SK-N-SH (cell line): ENCODE measurements around the gene SHCBP1L. TPM values are rescaled to one million over a fixed set of nuclear protein-coding genes. Genes with fewer than 3 reads are reported as not detected.

Experiments
- CTCF ChIA-PET: fragments of 300-600, 350-600 bp; formaldehyde crosslinking; extraction: SDS; loops from one replicate; lab custom pipeline; 2021; lab: Yijun Ruan, JAX
- POLR2A ChIA-PET: fragments of 350-600 bp; sonication (Branson Sonifier 250); formaldehyde crosslinking; extraction: SDS; loops from one replicate; lab custom pipeline; 2020; ENCODE audit warnings: antibody characterized with exemption, inconsistent platforms; lab: Yijun Ruan, JAX
- DNase-seq: peaks from one replicate; pipeline ENCODE4 v3.0.0; 2012
- H2AFZ ChIP-seq: fragments of 200-600 bp; sonication (generic); 2 replicates; pipeline ENCODE4 v1.8.1; 2016; ENCODE audit warnings: antibody characterized with exemption, mild to moderate bottlenecking, low read depth
- H3F3A ChIP-seq: fragments of 200-600 bp; sonication (generic); replicated peaks from 2 replicates; pipeline ENCODE3; 2016; ENCODE audit warnings: antibody characterized with exemption, mild to moderate bottlenecking; ENCODE audit not compliant: insufficient read depth
- H3K27ac ChIP-seq, 2 experiments: fragments of 200-500 bp in 1 of 2; fragments of 200-600 bp in 1 of 2; sonication (Bioruptor generic) in 1 of 2; sonication (generic), shearing (Covaris generic) in 1 of 2; 2 replicates each; pipeline versions ENCODE4 v1.5.1 to v1.6.1; 2014 to 2016; ENCODE audit warnings: low read depth in 2 of 2, inconsistent platforms in 1 of 2, low read length in 1 of 2, mild to moderate bottlenecking in 1 of 2, mixed read lengths in 1 of 2
- H3K27me3 ChIP-seq: fragments of 200-600 bp; sonication (generic), shearing (Covaris generic); 2 replicates; pipeline ENCODE4 v1.6.1; 2016; ENCODE audit warnings: mixed run types; ENCODE audit not compliant: insufficient read depth
- H3K36me3 ChIP-seq, 2 experiments: fragments of 200-500 bp in 1 of 2; fragments of 200-600 bp in 1 of 2; sonication (Bioruptor generic) in 1 of 2; sonication (generic) in 1 of 2; replicated peaks in 1 of 2; 2 replicates each; pipeline versions ENCODE3 to v1.5.1; 2014 to 2016; ENCODE audit warnings: low read length in 1 of 2, mild to moderate bottlenecking in 1 of 2; ENCODE audit not compliant: insufficient read depth in 2 of 2, control insufficient read depth in 1 of 2
- H3K4me1 ChIP-seq, 2 experiments: fragments of 200-500 bp in 1 of 2; fragments of 200-600 bp in 1 of 2; sonication (Bioruptor generic) in 1 of 2; sonication (generic), shearing (Covaris generic) in 1 of 2; 2 replicates each; pipeline versions ENCODE4 v1.5.1 to v1.6.1; 2014 to 2016; ENCODE audit warnings: low read depth in 1 of 2, low read length in 1 of 2, mixed run types in 1 of 2; ENCODE audit not compliant: insufficient read depth in 2 of 2, control insufficient read depth in 1 of 2
- H3K4me2 ChIP-seq: fragments of 200-600 bp; sonication (generic), shearing (Covaris generic); 2 replicates; pipeline ENCODE4 v1.6.1; 2017; ENCODE audit warnings: mixed run types
- H3K4me3 ChIP-seq, 2 experiments: fragments of 200-500 bp in 1 of 2; fragments of 200-600 bp in 1 of 2; sonication (Bioruptor generic) in 1 of 2; sonication (generic), shearing (Covaris generic) in 1 of 2; 2 replicates each; pipeline versions ENCODE4 v1.5.1 to v1.8.1; 2014 to 2016; ENCODE audit warnings: low read depth in 2 of 2, inconsistent platforms in 1 of 2, low read length in 1 of 2, mild to moderate bottlenecking in 1 of 2, mixed read lengths in 1 of 2, moderate library complexity in 1 of 2
- H3K79me2 ChIP-seq: fragments of 200-600 bp; sonication (generic); 2 replicates; pipeline ENCODE4 v1.8.1; 2017; ENCODE audit warnings: mild to moderate bottlenecking; ENCODE audit not compliant: insufficient read depth
- H3K9ac ChIP-seq: fragments of 200-600 bp; sonication (generic); 2 replicates; pipeline ENCODE4 v1.6.1; 2017; ENCODE audit warnings: mixed run types
- H3K9me2 ChIP-seq: fragments of 200-600 bp; sonication (generic); 2 replicates; pipeline ENCODE4 v1.6.1; 2017; ENCODE audit warnings: mixed run types
- H3K9me3 ChIP-seq: fragments of 200-600 bp; sonication (generic); 2 replicates; pipeline ENCODE4 v1.6.1; 2017; ENCODE audit warnings: mixed run types, mild to moderate bottlenecking, moderate library complexity
- H4K20me1 ChIP-seq: fragments of 200-600 bp; sonication (generic); 2 replicates; pipeline ENCODE4 v1.6.1; 2017; ENCODE audit warnings: mild to moderate bottlenecking, mixed run types; ENCODE audit not compliant: insufficient read depth
- CHD2 ChIP-seq: fragments of 150-350 bp; IDR thresholded peaks from 2 replicates; pipeline ENCODE4 v1.6.1; 2018; ENCODE audit warnings: low read length; ENCODE audit not compliant: partially characterized antibody
- CTCF ChIP-seq: fragments of 200-600 bp; sonication (generic); IDR thresholded peaks from 2 replicates; pipeline ENCODE4 v1.6.1; 2017; ENCODE audit warnings: antibody characterized with exemption, mild to moderate bottlenecking, moderate library complexity
- EP300 ChIP-seq, 2 experiments: IDR thresholded peaks; 2 replicates each; pipeline versions ENCODE4 v1.4.0 to v1.6.1; 2012; ENCODE audit warnings: borderline replicate concordance in 1 of 2, low read depth in 1 of 2, low read length in 1 of 2
- EZH2phosphoT487 ChIP-seq: fragments of 200-600 bp; sonication (generic); IDR thresholded peaks from 2 replicates; pipeline ENCODE4 v1.6.1; 2017; ENCODE audit warnings: low read depth, mixed run types, mild to moderate bottlenecking, antibody characterized with exemption, moderate library complexity, borderline replicate concordance
- GABPA ChIP-seq: IDR thresholded peaks from 2 replicates; pipeline ENCODE4 v1.4.0; 2012; ENCODE audit warnings: low read depth, mild to moderate bottlenecking
- MAX ChIP-seq: IDR thresholded peaks from 2 replicates; pipeline ENCODE4 v1.4.0; 2012; ENCODE audit warnings: low read depth
- NFIC ChIP-seq: IDR thresholded peaks from 2 replicates; pipeline ENCODE4 v1.4.0; 2012; ENCODE audit warnings: borderline replicate concordance
- PBX3 ChIP-seq: IDR thresholded peaks from 2 replicates; pipeline ENCODE4; 2012
- POLR2AphosphoS5 ChIP-seq: IDR thresholded peaks from 2 replicates; pipeline ENCODE4 v1.6.1; 2012; ENCODE audit warnings: low read depth, low read length
- RXRA ChIP-seq: IDR thresholded peaks from 2 replicates; pipeline ENCODE4 v1.4.0; 2012; ENCODE audit warnings: low read depth, mild to moderate bottlenecking, borderline replicate concordance
- SMC3 ChIP-seq: IDR thresholded peaks from 2 replicates; pipeline ENCODE4 v1.6.1; 2012; ENCODE audit warnings: low read depth, low read length, improper control_type of control experiment
- TAF1 ChIP-seq: IDR thresholded peaks from 2 replicates; pipeline ENCODE4 v1.6.1; 2012; ENCODE audit warnings: low read depth, mild to moderate bottlenecking, low read length, moderate library complexity, borderline replicate concordance
- TEAD4 ChIP-seq: IDR thresholded peaks from 2 replicates; pipeline ENCODE4 v1.4.0; 2012; ENCODE audit warnings: mild to moderate bottlenecking, borderline replicate concordance; ENCODE audit not compliant: insufficient read depth
- USF2 ChIP-seq: fragments of 150-350 bp; IDR thresholded peaks from 2 replicates; pipeline ENCODE4 v1.6.1; 2017; ENCODE audit warnings: antibody characterized with exemption, low read length, low read depth, borderline replicate concordance
- YY1 ChIP-seq: IDR thresholded peaks from 2 replicates; pipeline ENCODE4 v1.4.0; 2012; ENCODE audit warnings: low read depth, mild to moderate bottlenecking
- ZBTB33 ChIP-seq: IDR thresholded peaks from 2 replicates; pipeline ENCODE4 v1.4.0; 2012; ENCODE audit warnings: low read depth, borderline replicate concordance
- WGBS: methylation state at CpG from one replicate; pipeline ENCODE4 v1.1.6; 2017; ENCODE audit warnings: low lambda C conversion rate; 5-methylcytosine and 5-hydroxymethylcytosine counted together
- polyA plus RNA-seq, 3 experiments: library from polyadenylated mRNA; depleted of rRNA; stranded (reverse); fragments of >200 nt; gene quantifications; 2 replicates each; pipeline ENCODE4 v1.2.3, GENCODE V29; 2012

SHCBP1L gene
- polyA plus RNA-seq, 1 of the 3 experiments (the other 2 are of a cell fraction), result not detected

GRCh38 chr1:182985876-182986275, 32.9 kb upstream of the SHCBP1L start:
- WGBS, result 85% methylated on average over 1 of the region's 1 CpG
- CTCF ChIA-PET, result no interaction called here

More at GRCh38 chr1:182985876-182986275, 32.9 kb upstream of the SHCBP1L start:
- Histone ChIP-seq H3F3A (no peaks in the 10 kb centered on the region), H3K27ac (no peak overlapping the region), H3K36me3 (no peaks in the 10 kb centered on the region), H3K9me2 (no peaks in the 10 kb centered on the region), H4K20me1 (no peaks in the 10 kb centered on the region), H3K79me2 (no peaks in the 10 kb centered on the region), H3K4me1 (no peaks in the 10 kb centered on the region), H3K9me3 (no peaks in the 10 kb centered on the region), H3K4me3 (no peak overlapping the region), H2AFZ (no peak overlapping the region), H3K27me3 (no peaks in the 10 kb centered on the region), H3K9ac (no peak overlapping the region), H3K4me2 (no peak overlapping the region)
- TF ChIP-seq PBX3, result no peak
- TF ChIP-seq EP300 (IDR thresholded peaks at IDR 0.05; ENCODE audit: borderline replicate concordance in 1 of 2, low read depth in 1 of 2, low read length in 1 of 2), result no peak
- TF ChIP-seq CHD2, result no peak
- TF ChIP-seq ZBTB33, result no peak
- no peak for TF ChIP-seq TAF1
- TF ChIP-seq POLR2AphosphoS5, result no peak
- TF ChIP-seq GABPA, result no peak
- no peak for TF ChIP-seq RXRA
- TF ChIP-seq EZH2phosphoT487, result no peak
- TF ChIP-seq USF2, result no peak
- no peak for TF ChIP-seq MAX
- TF ChIP-seq NFIC, result no peak
- no peak for TF ChIP-seq CTCF
- no peak for TF ChIP-seq TEAD4
- no peak for TF ChIP-seq SMC3
- no peak for TF ChIP-seq YY1
- no peak for DNase-seq
- POLR2A ChIA-PET, result no interaction called here
